Neural crest cell (in vitro differentiated cells): Measurements from ENCODE around the gene ANO7. TPM values are rescaled to one million over a fixed set of nuclear protein-coding genes. Genes with fewer than 3 reads are reported as not detected.

Experiments
- DNase-seq: peaks from one replicate; pipeline ENCODE4 v3.0.0; 2021; ENCODE audit warnings: low read depth, mixed read lengths, low spot score
- H3K27ac Mint-ChIP-seq: one replicate; pipeline ENCODE4 v1.8.0; 2021; ENCODE audit warnings: mild to moderate bottlenecking, mixed read lengths; ENCODE audit not compliant: unreplicated experiment
- H3K27me3 Mint-ChIP-seq: 2 replicates; pipeline ENCODE4 v1.8.0; 2021; ENCODE audit warnings: low read depth, mild to moderate bottlenecking, mixed read lengths
- H3K36me3 Mint-ChIP-seq: 2 replicates; pipeline ENCODE4 v1.8.0; 2021; ENCODE audit warnings: low read depth, mild to moderate bottlenecking, mixed read lengths
- H3K4me1 Mint-ChIP-seq: 2 replicates; pipeline ENCODE4 v1.8.0; 2021; ENCODE audit warnings: mixed read lengths
- H3K4me3 Mint-ChIP-seq: one replicate; pipeline ENCODE4 v1.8.0; 2021; ENCODE audit warnings: mild to moderate bottlenecking, mixed read lengths
- H3K9me3 Mint-ChIP-seq: 2 replicates; pipeline ENCODE4 v1.8.0; 2021; ENCODE audit warnings: mixed read lengths
- total RNA-seq: library from RNA; stranded (reverse); gene quantifications from 2 replicates; pipeline ENCODE4 v1.2.1, GENCODE V29; 2021
- TF ChIP-seq, protein P1 (sequence below): fragments of 200-600 bp; sonication (generic); conservative IDR thresholded peaks from 2 replicates; pipeline ENCODE4 v1.5.0; 2021; ENCODE audit warnings: antibody characterized with exemption, mild to moderate bottlenecking

The ANO7 gene
- total RNA-seq, 1 donor from 2014 or later, result 3.2 TPM

DNA sequence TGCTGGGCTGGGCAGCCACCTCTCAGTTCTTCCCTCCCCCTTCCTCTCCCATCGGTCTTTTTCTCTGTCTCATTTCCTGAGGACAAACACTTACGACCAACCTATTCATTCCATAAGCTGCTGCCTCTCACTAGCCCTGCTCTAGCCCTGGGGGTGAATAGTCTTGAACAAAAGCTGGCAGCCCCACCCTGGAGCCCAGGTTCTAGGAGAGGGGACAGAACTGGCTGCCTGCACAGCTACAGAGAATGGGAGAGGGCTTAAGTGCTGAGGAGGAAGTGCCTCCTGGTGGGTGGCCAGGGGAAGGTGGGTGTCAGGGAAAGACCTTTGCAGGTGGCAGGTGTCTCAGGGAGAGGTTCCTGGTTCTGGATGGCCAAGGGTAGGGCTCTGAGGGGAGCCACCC is 22.8 kb downstream of the ANO7 start:
- DNase-seq, result no peak
- H3K27ac Mint-ChIP-seq, result peak overlapping the region; percentile 78
- H3K27me3 Mint-ChIP-seq, result peaks cover 5% of the 10 kb centered on the region
- H3K36me3 Mint-ChIP-seq, result no peaks in the 10 kb centered on the region
- TF ChIP-seq, protein P1, sequence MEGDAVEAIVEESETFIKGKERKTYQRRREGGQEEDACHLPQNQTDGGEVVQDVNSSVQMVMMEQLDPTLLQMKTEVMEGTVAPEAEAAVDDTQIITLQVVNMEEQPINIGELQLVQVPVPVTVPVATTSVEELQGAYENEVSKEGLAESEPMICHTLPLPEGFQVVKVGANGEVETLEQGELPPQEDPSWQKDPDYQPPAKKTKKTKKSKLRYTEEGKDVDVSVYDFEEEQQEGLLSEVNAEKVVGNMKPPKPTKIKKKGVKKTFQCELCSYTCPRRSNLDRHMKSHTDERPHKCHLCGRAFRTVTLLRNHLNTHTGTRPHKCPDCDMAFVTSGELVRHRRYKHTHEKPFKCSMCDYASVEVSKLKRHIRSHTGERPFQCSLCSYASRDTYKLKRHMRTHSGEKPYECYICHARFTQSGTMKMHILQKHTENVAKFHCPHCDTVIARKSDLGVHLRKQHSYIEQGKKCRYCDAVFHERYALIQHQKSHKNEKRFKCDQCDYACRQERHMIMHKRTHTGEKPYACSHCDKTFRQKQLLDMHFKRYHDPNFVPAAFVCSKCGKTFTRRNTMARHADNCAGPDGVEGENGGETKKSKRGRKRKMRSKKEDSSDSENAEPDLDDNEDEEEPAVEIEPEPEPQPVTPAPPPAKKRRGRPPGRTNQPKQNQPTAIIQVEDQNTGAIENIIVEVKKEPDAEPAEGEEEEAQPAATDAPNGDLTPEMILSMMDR, result no peak
- no peak overlapping the region for H3K4me3 Mint-ChIP-seq
- H3K9me3 Mint-ChIP-seq, result no peaks in the 10 kb centered on the region
- H3K4me1 Mint-ChIP-seq, result no peaks in the 10 kb centered on the region

DNA sequence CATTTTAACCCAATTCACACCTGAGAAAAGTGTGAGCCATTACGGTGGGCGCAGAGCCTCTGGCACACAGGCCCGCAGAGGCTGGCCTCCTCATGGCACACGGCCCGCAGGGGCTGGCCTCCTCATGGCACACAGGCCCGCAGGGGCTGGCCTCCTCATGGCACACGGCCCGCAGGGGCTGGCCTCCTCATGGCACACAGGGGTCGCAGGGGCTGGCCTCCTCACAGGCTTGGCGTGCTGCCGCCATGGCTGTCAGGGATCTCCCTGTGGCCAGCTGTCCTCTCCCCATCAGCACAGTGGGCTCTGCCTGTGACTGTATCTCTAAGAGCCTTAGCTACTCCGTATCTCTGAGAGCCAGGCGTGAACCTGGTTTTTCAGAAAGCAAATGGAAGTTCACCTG is 24.6 kb downstream of the ANO7 start:
- Mint-ChIP-seq H3K36me3 (no peaks in the 10 kb centered on the region), H3K9me3 (no peaks in the 10 kb centered on the region), H3K4me1 (no peaks in the 10 kb centered on the region), H3K4me3 (peak overlapping the region; percentile 51), H3K27ac (no peak overlapping the region), H3K27me3 (peaks cover 7% of the 10 kb centered on the region)
- TF ChIP-seq, protein P1, result no peak
- DNase-seq, result no peak

DNA sequence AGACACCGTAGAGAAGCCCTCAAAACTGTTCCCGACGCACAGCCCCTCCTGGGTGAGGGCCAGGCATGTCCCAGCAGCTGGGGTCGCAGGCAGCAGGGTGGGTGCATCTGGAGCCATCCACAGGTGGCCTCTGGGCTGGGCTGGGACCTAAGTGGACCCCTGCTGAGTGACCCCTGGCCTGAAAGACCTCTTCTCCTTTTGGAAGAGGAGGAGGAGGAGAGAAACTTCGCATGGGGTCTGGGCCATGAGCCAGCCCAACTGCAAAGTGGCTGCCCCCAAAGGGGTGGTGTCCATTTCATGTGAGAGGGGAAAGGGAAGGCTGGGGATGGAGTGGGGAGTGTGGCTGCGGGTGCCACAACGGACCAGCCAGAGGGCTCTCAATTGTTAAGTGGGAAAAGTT is 25.1 kb downstream of the ANO7 start:
- no peak overlapping the region for H3K4me3 Mint-ChIP-seq
- no peak overlapping the region for H3K27ac Mint-ChIP-seq
- TF ChIP-seq, protein P1, result no peak
- no peaks in the 10 kb centered on the region for H3K9me3 Mint-ChIP-seq
- peaks cover 3% of the 10 kb centered on the region for H3K4me1 Mint-ChIP-seq
- peaks cover 9% of the 10 kb centered on the region for H3K27me3 Mint-ChIP-seq
- no peaks in the 10 kb centered on the region for H3K36me3 Mint-ChIP-seq
- no peak for DNase-seq

DNA sequence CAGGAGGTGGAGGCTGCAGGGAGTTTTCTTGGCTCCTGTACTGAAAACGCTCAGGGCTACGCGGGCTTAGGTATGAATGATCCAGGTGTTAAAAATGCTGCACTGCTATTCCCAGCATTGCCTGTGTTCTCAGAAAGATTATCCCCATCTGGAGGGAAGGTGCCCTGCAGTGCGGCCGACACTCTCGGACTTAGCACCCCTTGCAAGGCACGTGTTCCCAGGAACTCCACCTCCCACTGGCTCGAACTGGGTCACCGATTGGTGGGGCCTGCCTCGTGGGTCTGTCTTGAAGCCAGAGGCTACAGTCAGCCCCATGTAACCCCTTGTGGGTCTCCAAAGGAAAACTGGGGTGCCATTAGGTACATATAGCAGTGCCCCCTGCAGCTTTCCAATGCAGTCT is 25.7 kb downstream of the ANO7 start:
- peaks cover 9% of the 10 kb centered on the region for H3K4me1 Mint-ChIP-seq
- peak overlapping the region; percentile 44 for H3K4me3 Mint-ChIP-seq
- H3K36me3 Mint-ChIP-seq, result no peaks in the 10 kb centered on the region
- no peaks in the 10 kb centered on the region for H3K9me3 Mint-ChIP-seq
- no peak overlapping the region for H3K27ac Mint-ChIP-seq
- TF ChIP-seq, protein P1, result no peak
- DNase-seq, result no peak
- H3K27me3 Mint-ChIP-seq, result peaks cover 11% of the 10 kb centered on the region

DNA sequence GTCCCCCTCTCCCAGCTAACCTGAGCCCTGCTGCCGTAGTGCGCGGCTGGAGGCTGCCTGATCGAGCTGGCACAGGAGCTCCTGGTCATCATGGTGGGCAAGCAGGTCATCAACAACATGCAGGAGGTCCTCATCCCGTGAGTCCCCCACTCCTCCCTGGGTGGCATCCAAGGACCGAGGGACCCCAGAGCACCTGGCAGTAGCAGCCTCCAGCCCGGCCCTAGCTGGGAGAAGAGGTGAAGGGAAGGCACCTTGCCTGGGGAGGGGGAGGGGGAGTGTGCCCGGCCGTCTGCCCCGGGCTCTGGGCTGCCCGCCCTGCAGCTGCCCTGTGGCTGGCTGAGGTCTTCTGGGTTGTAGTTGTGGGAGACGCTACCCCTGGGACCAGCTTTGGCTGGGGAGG is 26.3 kb downstream of the ANO7 start:
- Mint-ChIP-seq H3K27ac (no peak overlapping the region), H3K4me3 (peak overlapping the region; percentile 44), H3K36me3 (no peaks in the 10 kb centered on the region), H3K4me1 (peaks cover 12% of the 10 kb centered on the region), H3K9me3 (no peaks in the 10 kb centered on the region), H3K27me3 (peaks cover 11% of the 10 kb centered on the region)
- TF ChIP-seq, protein P1, result no peak
- DNase-seq, result no peak

DNA sequence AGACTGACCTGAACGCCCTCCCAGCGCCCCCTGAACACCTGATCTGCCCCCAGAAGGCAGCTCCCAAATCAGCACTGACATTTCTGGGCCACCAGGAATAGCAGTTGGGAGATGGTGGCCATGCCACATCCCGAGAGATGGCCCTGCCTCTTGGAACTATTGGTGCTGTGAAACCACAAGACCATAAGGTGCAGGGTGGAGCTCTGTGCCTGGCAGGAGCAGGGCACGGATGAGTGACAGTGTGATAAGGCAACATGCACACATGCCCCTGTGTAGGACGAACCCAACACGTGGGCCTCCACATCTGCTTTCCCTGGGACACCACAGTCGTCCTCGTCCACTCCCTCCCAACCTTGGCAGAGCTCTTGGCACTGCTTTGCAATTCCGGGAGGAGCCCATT is 26.9 kb downstream of the ANO7 start:
- Mint-ChIP-seq H3K4me3 (no peak overlapping the region), H3K27me3 (peaks cover 11% of the 10 kb centered on the region), H3K4me1 (peaks cover 16% of the 10 kb centered on the region), H3K9me3 (no peaks in the 10 kb centered on the region), H3K27ac (no peak overlapping the region), H3K36me3 (no peaks in the 10 kb centered on the region)
- no peak for DNase-seq
- TF ChIP-seq, protein P1, result no peak
